Measurements from ENCODE around the gene USP13.
A peak's percentile ranks its signal among the peaks of the same experiment; 100 is the strongest.
"Not testable (repeated sequence)": the region's sequence is repeated elsewhere in the genome, so short reads cannot be mapped to it uniquely, and the experiment has no call there.

The USP13 gene

DNA sequence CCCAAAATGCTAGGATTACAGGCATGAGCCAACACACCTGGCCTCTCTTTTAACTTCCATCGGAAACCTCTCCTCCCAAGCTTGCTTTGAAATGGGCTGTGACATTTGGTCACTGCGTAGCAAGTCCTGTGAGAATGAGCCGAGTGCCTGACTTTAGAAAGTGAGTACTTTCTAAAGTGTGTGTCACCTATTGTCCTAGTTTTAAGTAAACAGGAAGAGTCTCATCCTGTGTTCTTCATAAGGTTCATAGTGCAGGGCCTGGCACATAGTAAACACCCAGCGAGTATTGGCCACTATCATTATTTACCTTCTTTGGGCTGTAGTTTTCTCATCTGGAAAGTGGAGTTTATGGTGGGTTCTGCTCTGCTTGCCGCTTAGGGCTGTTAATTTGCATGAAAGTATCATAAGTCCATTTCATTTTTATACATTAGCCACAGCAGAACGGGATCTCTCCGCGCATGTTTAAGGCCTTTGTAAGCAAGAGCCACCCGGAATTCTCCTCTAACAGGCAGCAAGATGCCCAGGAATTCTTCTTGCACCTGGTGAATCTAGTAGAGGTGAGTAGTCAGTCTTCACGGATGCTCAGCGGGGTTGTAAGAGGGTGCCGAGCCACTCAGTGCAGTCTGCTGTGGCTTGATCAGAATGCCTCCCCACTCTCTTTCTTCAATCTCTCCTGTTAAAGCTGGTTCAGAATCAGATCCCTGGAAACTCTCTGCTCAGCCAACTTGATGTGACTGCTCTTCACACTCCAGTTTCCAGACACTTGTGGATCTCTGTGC, 87.2 kb downstream of the USP13 start:
- no peak for DNase-seq

DNA sequence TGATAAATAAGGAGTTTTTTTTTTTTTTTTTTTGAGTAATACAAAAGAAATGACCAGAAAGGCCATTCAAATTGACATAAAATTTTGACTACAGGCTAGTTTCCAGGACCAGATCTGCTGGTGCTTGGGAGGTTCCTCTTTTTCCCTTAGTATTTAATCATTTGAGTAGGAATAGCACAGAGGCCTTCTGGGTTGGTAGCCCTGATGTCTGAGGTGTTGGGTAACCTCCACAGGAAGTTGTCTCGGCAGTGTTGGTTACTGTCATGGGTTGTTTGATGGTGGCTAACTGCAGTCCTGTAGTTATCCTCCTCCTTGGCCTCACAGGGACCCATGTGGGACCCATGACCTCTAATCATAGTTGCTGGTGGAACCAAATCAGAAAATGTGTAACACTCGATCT, 91.1 kb downstream of the USP13 start:
- no peak for DNase-seq

DNA sequence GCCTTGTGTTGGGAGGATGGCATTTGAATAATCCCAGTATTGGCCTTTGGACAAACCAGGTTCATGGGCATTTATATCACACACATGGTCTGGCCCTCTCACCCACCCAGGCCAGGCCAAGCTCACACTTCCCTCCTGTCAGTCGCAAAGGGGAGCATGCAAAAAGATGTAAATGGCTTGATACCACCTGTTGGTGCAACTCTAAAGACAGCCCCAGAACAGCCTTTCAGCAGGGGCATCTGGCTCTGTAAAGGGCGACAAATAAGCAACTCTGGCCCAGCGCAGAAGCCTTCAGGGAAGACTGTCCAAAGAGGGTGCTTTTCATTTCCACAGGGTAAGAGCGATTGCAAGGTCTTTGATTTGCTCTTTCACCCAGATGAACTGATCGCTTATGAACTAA, 91.8 kb downstream of the USP13 start:
- no peak for DNase-seq

DNA sequence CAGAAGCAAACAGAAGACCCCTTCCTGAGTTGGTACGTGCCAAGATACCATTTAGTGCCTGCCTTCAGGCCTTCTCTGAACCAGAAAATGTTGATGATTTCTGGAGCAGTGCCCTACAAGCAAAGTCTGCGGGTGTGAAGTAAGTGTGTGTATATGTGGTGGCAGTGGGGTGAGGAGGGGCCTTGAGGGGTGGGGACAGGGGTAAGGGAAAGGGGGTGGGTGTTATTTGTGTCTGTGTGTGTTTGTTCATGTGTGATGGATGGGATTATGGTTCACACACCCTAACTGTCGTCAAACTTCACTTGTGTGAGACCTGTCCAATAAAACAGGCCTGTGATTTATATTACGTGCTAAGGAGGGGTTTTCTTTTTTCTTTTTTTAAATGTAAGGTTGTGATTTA, 92.2 kb downstream of the USP13 start:
- no peak for DNase-seq

DNA sequence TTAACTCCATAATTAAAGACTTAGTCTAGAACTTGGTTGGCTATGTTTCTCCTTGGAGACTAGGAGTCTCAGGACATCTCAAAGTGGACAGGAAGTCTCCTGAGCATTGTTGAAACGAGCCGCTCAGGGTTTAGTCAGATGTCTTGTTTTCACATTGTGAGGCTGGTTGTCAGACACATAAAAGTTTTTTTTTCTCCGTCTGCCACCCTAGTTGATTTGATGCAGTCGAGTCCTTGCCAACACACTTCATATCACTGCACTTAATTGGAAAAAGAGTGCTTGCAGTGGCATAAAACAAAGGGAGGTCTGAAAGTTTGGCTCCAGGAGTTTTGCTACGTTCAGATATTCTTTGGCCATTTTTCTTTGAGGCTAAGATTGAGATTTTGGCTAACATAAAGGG, 92.9 kb downstream of the USP13 start:
- no peak for DNase-seq

DNA sequence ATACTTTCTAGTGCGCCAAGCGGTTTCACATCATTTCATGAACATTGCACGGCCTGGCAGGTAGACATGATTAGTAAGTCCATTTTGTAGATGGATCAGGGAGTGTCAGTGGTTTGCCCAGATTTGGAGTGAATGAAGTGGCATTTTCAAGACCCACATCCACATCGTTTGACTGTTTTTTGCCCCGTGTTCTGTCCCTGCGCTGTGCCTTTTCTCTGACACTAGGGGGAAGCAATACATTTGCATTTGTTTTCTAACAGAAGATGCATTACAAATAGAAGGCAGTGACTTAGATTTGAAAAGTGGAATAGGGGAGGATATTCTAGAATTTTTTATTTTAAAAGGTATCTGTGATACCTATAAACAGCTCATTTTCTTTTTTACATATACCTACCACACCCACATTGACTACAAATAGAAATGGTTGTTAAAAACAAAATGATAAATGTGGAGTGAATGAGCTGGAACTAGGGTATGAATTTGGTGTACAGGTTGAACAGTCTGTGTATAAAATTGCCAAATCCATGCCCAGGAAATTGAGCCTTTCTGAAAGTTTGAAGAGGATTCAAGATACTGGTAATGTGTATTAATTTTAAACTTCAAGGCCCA, 98.0 kb downstream of the USP13 start:
- no peak for DNase-seq

DNA sequence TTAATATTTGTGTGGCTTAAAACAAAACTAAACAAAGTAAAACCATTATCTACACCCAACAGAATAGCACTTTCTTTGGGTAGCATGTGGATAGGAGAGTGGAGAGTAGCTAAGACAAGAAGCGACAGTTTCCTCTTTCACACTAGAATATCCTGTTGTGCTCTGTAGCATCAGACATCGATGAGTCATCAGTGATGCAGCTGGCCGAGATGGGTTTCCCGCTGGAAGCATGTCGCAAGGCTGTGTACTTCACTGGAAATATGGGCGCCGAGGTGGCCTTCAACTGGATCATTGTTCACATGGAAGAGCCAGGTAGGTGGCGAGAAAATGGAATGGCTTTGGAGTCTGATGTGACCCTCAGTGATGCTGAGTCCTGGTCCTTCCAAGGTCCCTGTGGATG, 108.1 kb downstream of the USP13 start:
- no peak for DNase-seq

DNA sequence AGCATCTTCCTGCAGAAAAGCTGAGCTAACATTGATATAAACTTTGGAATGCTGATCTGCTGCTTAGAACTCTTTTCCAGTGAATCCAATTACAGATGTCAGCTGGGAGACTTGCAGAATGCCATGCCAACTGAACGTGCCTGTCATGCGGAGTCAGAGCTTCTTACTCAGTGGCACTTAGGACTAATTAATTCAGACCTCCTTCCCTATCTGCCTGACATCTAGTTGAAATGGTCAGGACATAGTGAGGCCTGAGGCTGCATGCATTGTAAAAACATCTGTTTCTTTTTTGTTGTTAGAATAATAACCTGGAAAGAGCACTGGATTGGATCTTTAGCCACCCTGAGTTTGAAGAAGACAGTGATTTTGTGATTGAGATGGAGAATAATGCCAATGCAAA, 112.6 kb downstream of the USP13 start:
- DNase-seq, result no peak

DNA sequence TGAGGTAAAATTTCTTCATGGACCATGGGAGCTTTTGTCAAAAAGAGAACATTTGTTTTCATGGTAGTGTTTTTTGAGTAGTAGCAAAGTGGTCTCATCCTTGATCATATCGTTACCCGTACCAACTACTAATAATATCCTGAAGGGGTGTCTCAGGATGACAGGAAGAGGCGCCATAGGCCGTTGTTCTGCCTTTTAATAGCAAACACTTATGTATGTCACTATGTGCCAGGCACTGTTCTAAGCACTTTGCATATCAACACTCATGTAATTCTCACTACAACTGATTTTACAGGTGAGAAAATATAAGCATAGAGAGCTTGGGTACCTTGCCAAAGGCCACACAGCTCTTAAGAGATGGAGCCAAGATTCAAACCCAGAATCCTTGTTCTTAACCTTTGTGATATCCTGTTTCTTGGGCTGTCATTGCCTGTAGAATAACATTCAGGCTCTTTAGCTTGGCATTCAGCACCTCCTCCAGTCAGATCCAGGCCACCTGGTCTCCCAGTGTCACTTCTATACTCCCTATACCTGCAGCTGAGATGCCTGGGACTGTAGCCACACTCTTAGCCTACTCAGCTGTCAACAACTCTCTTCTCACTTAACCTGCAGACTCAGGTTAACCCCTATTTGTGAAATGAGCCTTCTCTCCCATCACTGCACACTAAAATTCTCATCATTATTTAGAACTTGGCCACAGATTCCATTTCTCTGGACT, 113.7 kb downstream of the USP13 start:
- DNase-seq, result no peak

DNA sequence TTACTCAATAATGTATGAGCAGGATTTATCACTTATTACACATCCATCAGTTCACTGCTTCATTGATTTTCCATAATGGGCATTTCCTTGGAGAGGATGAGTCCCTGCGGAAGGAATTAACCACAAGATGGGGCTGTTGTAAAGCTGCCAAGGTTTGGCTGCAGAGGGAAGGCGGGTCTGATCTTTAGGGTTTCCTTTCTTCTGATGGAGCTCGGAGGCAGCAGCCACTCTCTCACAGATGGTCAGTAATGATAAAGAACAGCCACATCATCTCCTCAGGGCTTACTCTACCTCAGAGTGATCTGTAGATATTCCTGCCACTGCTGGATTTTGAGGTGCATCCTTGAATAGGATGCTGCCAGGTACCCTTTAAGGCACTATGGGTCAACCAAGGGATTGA, 115.2 kb downstream of the USP13 start:
- DNase-seq, result peak; percentile 30

DNA sequence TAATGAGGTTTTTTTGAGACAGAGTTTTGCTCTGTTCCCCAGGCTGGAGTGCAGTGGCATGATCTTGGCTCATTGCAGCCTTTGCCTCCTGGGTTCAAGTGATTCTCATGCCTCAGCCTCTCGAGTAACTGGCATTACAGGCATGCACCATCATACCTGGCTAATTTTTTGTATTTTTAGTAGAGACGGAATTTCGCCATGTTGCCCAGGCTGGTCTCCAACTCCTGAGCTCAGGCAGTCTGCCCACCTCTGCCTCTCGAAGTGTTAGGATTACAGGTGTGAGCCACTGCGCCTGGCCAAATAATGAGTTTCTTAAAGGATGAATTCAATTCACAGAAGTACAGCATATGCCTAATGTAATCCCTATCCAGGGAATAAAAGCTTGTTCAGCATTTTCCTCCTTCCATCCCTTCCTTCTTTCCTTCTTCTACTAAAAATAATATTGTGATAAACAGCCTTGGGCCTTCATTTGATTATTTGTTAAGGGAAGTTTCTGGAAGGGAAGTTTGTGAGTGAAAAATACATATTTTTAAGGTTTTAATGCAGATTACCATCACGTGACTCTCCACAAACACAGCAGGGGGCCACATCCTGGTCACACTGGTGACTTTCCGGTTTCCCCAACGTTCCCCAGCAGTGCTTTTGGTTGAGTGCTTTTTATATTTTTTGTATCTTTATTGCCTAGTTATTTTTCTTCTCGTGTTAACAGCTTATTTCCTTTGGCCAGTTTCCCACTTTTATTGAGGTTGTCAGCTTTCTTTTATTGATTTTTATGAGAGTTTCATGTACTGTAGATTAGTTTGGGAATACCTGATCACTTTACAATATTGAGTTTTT, 116.8 kb downstream of the USP13 start:
- no peak for DNase-seq

DNA sequence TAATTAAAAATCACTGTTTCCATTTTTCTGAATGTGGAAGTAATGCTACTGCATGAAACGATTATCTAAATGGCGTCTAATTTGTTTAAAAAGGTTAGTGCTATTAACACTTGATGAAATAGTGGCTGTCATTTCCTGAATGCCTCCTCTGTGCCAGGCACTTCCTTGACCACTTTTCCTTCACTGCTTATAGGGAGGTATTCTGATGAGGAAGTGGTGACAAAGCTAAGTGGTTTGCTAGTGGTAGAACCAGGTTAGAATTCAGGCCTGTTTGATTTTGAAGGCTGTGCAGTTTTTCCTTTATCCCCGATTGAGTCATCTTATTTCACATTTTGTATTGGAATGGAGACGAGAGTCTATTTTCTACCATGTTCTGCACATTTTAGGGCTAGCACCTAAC, 119.0 kb downstream of the USP13 start:
- no peak for DNase-seq

DNA sequence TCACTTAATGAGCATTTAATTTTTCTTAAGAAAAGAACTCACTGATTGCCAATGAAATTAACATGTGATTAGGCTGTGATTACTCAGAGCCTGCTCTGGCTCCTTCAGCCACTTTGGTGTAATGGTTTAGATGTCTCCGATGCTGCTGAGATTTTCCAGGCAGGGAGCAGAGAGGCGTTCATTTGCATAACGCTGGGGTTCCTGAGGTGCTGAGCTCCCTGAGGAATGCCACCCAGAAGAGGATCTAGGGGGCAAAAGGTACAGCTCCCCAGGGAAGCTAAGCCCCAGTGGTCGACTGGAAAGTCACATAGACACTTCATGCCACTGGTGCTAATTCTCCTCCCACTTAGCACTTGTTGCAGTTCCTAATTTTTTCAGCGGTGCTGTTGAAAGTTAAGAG, 119.5 kb downstream of the USP13 start:
- no peak for DNase-seq

DNA sequence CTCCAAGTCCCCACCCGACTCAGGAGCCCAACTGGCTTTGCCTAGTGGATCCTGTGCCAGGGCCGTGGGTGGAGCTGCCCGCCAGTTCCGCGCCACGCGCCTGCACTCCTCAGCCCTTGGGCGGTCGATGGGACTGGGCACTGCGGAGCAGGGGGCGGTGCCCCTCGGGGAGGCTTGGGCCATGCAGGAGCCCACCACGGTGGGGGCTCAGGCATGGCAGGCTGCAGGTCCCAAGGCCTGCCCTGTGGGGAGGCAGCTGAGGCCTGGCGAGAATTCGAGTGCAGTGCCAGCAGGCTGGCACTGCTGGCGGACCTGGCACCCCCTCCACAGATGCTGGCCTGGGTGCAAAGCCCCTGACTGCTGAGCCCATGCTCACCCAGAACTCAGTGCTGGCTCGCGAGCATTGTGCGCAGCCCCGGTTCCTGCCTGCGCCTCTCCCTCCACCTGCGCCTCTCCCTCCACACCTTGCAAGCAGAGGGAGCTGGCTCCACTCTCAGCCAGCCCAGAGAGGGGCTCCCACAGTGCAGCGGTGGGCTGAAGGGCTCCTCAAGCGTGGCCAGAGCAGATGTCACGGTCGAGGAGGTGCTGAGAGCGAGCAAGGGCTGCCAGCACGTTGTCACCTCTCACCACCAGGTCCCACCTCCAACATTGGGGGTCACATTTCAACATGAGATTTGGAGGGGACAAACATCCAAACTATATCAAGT, 122.7 kb downstream of the USP13 start:
- DNase-seq, result no peak

DNA sequence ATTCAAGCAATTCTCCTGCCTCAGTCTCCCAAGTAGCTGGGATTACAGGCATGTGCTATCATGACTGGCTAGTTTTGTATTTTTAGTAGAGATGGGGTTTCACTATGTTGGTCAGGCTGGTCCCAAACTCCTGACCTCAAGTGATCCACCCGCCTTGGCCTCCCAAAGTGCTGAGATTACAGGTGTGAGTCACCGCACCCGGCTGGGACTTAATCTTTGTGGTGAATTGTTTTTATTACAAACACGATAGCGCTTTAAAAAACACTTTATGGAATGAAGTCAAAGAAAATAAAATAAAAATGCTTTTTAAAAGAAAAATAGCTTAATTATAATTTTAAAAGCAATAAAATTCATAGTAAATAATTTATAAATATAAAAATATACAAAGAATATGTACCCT, 130.0 kb downstream of the USP13 start:
- DNase-seq, result not testable (repeated sequence)

DNA sequence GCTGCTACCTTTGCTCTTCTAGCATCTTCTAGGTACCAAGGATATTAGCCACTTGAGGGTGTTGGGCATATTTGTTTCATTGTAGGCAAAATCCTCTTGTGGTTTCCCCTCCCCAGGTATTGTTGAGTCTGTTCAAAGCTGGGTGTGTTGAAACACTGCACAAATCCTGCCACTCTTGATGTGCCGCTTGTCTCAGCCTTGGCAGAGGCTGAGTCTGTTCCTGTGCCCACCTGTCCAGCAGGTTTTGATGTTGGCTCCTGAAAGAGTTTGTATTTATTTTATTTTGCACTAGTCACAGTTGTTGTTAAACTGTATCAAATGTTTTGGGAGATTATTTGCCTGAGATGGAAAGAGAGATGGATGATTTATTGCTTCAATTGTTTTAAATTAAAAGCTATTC, 136.2 kb downstream of the USP13 start:
- no peak for DNase-seq

DNA sequence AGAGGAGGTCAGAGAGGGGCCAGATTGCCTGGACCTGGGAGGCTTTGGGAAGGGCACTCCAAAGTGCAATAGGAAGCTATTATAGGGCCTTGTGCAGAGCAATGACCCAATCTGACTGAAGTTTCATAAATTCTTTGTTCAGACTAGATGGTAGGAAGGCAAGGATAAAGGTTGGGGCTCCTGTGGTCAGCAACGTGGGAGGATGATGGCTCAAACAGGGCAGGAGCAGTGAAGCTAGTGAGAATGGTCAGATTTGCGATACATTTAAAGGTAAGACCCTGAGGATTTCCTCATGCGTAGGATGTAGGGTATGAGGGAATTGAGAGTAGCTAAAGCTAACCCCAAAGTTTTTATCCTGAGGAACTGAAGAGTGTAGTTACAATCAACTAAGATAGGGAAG, 139.0 kb downstream of the USP13 start:
- DNase-seq, result no peak

DNA sequence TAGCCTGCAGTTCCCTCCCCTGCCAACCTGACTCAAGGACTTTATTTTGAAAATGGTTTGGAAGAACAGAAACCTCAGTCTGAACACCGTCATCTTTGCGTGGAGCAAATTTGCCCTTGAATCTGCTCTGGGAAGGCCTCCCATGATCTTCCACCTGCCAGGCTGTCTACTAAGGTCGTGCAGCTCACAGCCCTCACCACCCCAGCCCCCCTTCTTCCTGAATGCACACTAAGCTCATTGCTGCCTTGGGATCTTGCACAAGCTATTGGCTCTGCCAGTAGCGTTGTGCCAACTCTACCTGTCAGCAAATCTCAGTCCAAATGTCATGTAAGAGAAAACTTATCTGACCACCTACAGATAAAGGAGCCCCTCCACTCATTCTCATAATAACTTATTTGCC, 141.5 kb downstream of the USP13 start:
- DNase-seq, result no peak

DNA sequence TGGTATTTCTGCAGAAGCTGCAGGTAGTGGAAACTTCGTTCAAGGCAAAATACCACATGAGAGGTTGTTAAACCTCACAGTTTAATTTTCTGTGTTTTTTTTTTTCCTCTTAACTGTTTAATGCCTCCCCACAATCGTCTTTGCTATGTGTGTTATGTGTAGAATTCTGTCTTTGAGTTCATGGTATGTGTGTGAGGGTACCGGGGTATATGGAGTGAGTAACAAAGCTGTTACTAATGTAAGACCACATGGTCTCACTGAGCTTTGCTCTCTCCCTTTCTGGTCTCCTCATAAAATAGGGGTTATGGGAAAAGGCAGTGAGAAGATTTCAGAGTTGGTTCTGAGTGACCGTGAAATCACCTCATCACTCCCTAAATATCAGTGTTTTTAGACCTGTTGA, 143.6 kb downstream of the USP13 start:
- no peak for DNase-seq

DNA sequence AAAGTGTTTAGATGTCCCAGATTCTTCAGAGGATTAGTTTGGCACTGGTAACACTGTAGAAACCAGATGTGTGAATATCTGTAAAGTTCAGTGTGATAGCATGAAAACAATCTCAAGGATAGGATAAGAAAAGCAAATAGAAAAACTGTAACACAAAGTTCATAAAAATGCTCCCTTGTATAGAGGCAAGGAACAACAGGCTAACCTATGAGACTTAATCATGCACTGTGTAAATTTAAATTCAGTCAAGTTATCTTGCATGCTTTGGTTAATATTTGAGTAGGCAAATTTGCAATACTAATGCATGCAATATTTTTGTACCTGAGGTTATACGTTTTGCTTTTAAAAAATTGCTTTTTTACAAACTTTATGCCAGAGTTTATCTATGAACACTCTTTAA, 144.4 kb downstream of the USP13 start:
- DNase-seq, result no peak

DNA sequence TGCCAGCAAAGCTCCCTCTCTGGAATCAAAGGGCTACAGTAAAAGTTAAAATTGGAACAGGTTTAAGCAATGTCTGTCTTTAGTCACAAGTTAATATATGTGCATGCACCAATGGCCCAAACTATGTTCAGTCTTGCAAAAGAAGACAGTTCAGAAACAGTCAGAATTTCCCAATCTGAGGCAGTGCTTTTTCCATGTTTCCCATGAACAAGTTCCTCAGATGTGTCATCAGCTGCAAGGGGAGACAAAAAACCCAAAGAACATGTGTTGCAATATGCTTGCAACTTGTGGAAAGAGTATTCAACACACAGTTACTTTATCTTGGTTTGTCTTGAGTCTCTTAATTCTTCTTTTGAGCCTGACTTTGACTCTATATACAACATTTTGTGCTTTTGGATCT, 148.4 kb downstream of the USP13 start:
- DNase-seq, result no peak

DNA sequence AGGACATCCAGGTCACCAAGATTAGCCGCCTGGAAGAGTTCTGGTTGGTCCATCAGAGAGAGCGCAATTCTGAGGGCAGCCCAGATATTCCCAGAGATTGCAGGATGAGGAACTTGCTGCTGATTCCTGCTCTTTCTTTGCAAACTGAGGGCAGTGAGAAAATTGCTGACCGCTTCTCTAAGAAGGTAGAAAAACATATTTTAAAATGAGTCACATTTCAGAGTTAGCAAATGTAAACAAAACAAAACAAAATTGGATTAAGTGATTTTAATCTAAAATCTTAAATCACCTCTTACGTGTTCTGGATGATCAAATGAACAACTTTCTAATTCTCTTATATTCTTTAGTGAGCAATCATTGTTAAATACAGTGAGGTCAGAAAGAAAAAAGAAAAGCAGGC, 149.0 kb downstream of the USP13 start:
- no peak for DNase-seq

DNA sequence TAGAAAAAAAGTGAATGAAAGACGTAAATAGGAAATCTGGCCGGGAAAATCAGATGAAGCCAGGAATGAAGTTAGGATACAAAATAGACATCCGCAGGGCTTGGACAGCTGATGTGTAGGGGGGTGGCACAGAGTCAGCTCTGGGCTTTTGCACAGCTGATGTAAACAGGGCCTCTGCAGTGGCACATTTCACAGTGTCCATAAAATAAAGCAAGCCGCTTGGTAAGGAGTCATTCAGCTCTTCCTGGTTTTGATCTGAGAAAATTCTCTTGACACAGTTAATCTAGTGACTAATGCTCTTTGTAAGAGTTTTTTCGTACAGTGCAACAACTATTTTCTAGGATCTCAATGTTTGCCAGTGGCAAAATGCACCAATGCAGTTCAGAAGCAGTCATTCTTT, 153.3 kb downstream of the USP13 start:
- DNase-seq, result no peak

Data from DMS79 treated with DMSO at 0.1 percent for 48 hours (cell line).